Spinal cord (tissue), 10 donors: ENCODE results near the gene PIK3CB. TPM values are rescaled to one million over a fixed set of nuclear protein-coding genes. Genes with fewer than 3 reads are reported as not detected.

ENCODE experiments used
- DNase-seq, 6 donors: peaks; one replicate each; pipeline versions ENCODE4 v3.0.0 to v3.0.0-alpha.2; 2013 to 2015; ENCODE audit warnings: low spot score in 6 of 6, low read depth in 4 of 6
- H3K27ac ChIP-seq: one replicate; pipeline ENCODE4 v1.5.1; 2013; ENCODE audit warnings: low read depth, low read length, control low read depth
- H3K27me3 ChIP-seq: one replicate; pipeline ENCODE4 v1.6.1; 2013; ENCODE audit warnings: low read length; ENCODE audit not compliant: control insufficient read depth, insufficient read depth
- H3K36me3 ChIP-seq: one replicate; pipeline ENCODE4 v1.6.1; 2013; ENCODE audit warnings: low read length; ENCODE audit not compliant: control insufficient read depth, insufficient read depth
- H3K4me1 ChIP-seq: one replicate; pipeline ENCODE4 v1.6.1; 2013; ENCODE audit warnings: low read length; ENCODE audit not compliant: control insufficient read depth, insufficient read depth
- H3K4me3 ChIP-seq: one replicate; pipeline ENCODE4 v1.5.1; 2013; ENCODE audit warnings: low read depth, low read length, control low read depth
- H3K9me3 ChIP-seq: one replicate; pipeline ENCODE4 v1.6.1; 2013; ENCODE audit warnings: low read length; ENCODE audit not compliant: control insufficient read depth, insufficient read depth
- WGBS: methylation state at CpG from one replicate; pipeline ENCODE4 v1.1.5; 2013; ENCODE audit warnings: missing lambda C conversion rate; ENCODE audit not compliant: insufficient coverage; 5-methylcytosine and 5-hydroxymethylcytosine counted together
- polyA plus RNA-seq, 2 donors: library from polyadenylated mRNA; unstranded; fragments of 120-200 nt; gene quantifications; one replicate each; pipeline ENCODE4 v1.2.1, GENCODE V29; 2013; ENCODE audit not compliant: insufficient read length in 2 of 2
- total RNA-seq, 2 donors: library from RNA; depleted of rRNA in 1 of 2; stranded (reverse); fragments of 120-200 nt in 1 of 2; fragments of >200 nt in 1 of 2; gene quantifications; one replicate each; pipeline versions ENCODE4 v1.2.3 to v1.2.4, GENCODE V29; 2013 to 2014
- donor health status: healthy.

Gene PIK3CB
- total and polyA plus RNA-seq, 4 donors: 23.5 to 76.6 (median 47.8) TPM

DNA sequence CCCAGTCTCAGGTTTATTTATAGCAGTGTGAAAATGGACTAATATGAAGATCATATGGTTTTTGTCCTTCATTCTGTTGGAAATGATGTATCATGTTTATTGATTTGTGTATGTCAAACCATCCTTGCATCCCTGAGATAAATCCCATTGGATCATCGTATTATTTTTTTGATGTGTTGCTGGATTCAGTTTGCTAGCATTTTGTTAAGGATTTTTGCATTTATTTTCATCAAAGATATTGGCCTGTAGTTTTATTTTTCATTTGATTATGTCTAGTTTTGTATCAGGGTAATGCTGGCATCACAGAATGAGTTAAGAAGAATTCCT, 191.8 kb downstream of the PIK3CB start:
- Histone ChIP-seq H3K4me3 (no peak overlapping the region), H3K27ac (no peak overlapping the region), H3K9me3 (peaks cover 8% of the 10 kb centered on the region), H3K27me3 (no peaks in the 10 kb centered on the region), H3K4me1 (no peaks in the 10 kb centered on the region), H3K36me3 (no peaks in the 10 kb centered on the region)
- no CpG with 5 or more reads among the region's 1 CpG for WGBS
- DNase-seq: no peak

DNA sequence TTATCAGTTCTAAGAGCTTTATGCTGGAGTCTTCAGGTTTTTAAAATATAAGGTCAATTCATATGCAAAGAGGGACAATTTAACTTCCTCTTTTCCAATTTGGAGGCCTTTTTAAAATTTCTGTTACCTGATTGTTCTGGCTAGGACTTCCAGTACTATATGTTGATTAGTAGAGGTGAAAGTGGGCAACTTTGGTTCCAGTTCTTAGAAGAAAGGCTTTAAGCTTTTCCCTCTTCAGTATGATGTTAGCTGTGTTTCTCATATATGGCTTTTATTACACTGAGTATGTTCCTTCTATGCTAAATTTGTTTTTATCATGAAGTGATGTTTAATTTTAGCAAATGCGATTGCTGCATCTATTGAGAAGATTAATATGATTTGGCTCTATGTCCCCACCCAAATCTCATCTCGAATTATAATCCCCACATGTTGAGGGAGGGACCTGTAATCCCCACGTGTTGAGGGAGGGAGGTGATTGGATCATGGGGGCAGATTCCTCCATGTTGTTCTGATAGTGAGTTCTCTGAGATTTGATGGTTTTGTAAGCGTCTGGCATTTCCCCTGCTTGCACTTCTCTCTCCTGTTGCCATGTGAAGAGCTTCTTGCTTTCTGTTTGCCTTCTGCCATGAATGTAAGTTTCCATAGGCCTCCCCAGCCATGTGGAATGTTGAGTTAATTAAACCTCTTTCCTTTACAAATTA, 192.4 kb downstream of the PIK3CB start:
- H3K9me3 ChIP-seq: peaks cover 8% of the 10 kb centered on the region
- H3K4me3 ChIP-seq: no peak overlapping the region

DNA sequence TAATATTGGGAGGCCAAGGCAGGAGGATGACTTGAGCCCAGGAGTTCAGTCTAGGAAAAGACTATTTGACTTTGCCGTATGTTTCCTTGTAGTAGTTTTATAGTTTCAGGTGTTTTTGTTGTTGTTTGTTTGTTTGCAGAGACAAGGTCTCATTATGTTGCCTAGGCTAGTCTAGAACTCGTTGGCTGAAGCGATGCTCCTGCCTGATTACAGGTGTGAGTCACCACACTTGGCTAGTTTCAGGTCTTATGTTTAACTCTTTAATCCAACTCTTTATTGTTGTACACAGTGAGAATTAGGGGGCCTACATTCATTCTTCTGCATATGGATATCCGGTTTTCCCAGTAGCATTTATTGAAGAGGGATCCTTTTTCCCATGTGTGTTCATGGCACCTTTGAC, 194.2 kb downstream of the PIK3CB start:
- H3K4me3 ChIP-seq: no peak overlapping the region
- peaks cover 2% of the 10 kb centered on the region for H3K9me3 ChIP-seq
- no peak for DNase-seq
- H3K27ac ChIP-seq: no peak overlapping the region
- H3K27me3 ChIP-seq: no peaks in the 10 kb centered on the region
- no CpG with 5 or more reads among the region's 4 CpGs for WGBS
- no peaks in the 10 kb centered on the region for H3K36me3 ChIP-seq
- H3K4me1 ChIP-seq: no peaks in the 10 kb centered on the region

More for the DNA sequence above, 192.4 kb downstream of the PIK3CB start:
- no CpG with 5 or more reads among the region's 4 CpGs for WGBS
- Histone ChIP-seq H3K4me1 (no peaks in the 10 kb centered on the region), H3K27ac (no peak overlapping the region), H3K36me3 (no peaks in the 10 kb centered on the region), H3K27me3 (no peaks in the 10 kb centered on the region)
- DNase-seq: no peak

DNA sequence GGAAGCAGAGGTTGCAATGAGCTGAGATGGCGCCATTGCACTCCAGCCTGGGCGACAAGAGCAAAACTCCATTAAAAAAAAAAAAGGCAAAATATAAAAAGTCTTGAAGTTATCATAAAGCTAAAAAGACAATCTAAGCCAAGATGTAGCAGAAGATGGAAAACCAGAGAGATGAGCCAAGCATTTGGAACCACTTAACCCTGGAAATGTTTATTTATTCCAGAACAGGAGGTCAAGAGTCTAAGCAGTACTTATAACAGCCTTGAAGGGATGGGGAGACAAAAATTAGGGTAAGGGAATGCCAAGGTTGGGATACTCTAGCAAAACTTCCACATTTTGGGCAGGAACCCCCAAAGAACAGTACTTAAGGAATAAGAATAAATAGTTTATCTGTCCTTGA, 196.1 kb downstream of the PIK3CB start:
- no peak overlapping the region for H3K4me3 ChIP-seq
- WGBS: no CpG with 5 or more reads among the region's 2 CpGs

DNA sequence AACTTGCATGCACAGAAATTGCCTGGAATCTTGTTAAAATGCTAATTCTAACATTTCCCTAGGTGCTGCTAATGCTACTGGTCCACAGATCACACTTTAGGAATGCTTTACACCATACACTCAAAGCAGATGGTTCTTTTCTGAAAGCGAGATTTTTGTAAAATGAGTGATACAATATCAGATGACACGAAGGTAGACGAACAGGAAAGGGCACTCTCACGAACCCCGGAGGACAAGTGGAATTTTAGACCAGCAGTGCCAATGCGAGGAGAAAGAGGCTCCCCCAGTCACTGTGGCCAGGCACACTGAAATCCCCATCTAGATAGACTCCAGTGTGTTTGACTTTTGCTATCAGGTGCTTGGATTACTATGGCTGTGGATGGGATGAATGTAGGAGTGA, 205.2 kb downstream of the PIK3CB start:
- 75% methylated on average over 5 of the region's 6 CpGs for WGBS
- H3K27me3 ChIP-seq: no peaks in the 10 kb centered on the region
- H3K9me3 ChIP-seq: no peaks in the 10 kb centered on the region
- no peak overlapping the region for H3K4me3 ChIP-seq
- H3K36me3 ChIP-seq: peaks cover 10% of the 10 kb centered on the region
- no peak overlapping the region for H3K27ac ChIP-seq
- DNase-seq: no peak
- no peaks in the 10 kb centered on the region for H3K4me1 ChIP-seq

More for the DNA sequence above, 196.1 kb downstream of the PIK3CB start:
- no peak for DNase-seq
- Histone ChIP-seq H3K36me3 (peaks cover 3% of the 10 kb centered on the region), H3K27ac (no peak overlapping the region), H3K9me3 (peaks cover 2% of the 10 kb centered on the region), H3K4me1 (no peaks in the 10 kb centered on the region), H3K27me3 (no peaks in the 10 kb centered on the region)

DNA sequence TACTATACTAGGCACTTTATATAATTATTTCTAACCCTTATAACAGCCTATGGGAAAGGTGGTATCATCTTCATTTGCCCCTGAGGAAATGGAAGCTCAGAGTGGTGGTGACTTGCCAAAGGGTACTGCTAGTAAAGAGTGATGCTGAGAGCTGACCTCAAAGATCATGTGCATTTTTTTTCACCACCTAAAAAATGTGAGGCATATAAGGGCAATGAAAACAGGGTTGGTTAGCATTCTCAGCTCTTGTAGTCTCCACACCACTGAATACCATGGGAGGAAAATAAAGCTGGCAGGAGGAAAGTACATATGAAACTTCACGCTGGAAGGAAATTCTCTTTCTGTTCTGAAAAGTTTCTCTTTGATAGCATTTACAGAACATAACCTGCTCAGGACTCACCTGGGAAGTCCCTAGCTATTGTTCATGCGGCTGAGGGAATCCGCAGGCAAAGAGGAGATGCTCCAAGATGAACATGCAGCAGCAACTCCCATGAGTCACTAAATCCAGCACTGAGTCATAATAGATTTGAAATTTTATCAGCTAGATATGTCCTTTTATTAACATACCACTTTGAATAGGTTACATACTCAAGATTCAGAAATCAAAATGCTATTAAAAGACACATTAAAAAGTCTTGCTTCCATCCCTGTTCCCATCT, 208.9 kb downstream of the PIK3CB start:
- no peak overlapping the region for H3K4me3 ChIP-seq
- no peak overlapping the region for H3K27ac ChIP-seq
- no peak for DNase-seq
- H3K9me3 ChIP-seq: no peaks in the 10 kb centered on the region
- H3K4me1 ChIP-seq: no peaks in the 10 kb centered on the region
- no peaks in the 10 kb centered on the region for H3K27me3 ChIP-seq
- H3K36me3 ChIP-seq: peaks cover 3% of the 10 kb centered on the region
- WGBS: no CpG with 5 or more reads among the region's 3 CpGs

DNA sequence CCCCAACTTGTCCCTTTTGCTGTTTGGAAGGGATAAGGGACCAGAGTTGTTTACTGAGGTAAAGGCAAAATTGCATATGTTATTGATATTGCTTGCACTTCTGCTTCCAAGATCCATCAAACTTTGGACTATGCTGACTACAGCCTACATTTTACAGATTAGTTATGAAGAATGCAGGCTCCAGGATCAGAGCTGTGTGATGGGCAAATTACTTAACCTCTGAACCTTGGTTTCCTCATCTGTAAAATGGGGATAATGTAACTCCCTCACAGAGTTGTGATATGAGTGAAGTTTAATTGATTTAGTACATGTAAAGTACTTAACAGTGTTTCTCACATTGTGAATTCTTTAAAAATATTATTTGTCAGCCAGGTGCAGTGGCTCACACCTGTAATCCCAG, 210.2 kb downstream of the PIK3CB start:
- no peaks in the 10 kb centered on the region for H3K36me3 ChIP-seq
- no peaks in the 10 kb centered on the region for H3K9me3 ChIP-seq
- H3K27me3 ChIP-seq: no peaks in the 10 kb centered on the region
- no peak overlapping the region for H3K27ac ChIP-seq
- no peaks in the 10 kb centered on the region for H3K4me1 ChIP-seq
- no peak overlapping the region for H3K4me3 ChIP-seq
- no peak for DNase-seq

DNA sequence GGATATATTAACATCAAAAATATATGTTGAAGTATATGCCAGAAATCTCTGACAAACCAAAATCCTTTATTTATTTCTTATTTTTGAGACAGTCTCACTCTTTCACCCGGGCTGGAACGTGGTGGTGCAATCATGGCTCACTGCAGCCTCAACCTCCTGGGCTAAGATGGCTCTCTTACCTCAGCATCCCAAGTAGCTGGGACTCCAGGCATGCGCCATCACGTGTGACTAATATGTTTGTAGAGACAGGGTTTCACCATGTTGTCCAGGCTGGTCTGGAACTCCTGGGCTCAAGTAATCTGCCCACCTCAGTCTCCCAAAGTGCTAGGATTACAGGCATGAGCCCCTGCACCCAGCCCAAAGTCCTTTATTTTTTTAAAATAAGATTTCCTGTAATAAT, 214.3 kb downstream of the PIK3CB start:
- Histone ChIP-seq H3K27ac (no peak overlapping the region), H3K4me3 (no peak overlapping the region), H3K9me3 (no peaks in the 10 kb centered on the region), H3K36me3 (no peaks in the 10 kb centered on the region), H3K4me1 (no peaks in the 10 kb centered on the region), H3K27me3 (no peaks in the 10 kb centered on the region)
- 83% methylated on average over 2 of the region's 4 CpGs for WGBS
- DNase-seq: no peak

DNA sequence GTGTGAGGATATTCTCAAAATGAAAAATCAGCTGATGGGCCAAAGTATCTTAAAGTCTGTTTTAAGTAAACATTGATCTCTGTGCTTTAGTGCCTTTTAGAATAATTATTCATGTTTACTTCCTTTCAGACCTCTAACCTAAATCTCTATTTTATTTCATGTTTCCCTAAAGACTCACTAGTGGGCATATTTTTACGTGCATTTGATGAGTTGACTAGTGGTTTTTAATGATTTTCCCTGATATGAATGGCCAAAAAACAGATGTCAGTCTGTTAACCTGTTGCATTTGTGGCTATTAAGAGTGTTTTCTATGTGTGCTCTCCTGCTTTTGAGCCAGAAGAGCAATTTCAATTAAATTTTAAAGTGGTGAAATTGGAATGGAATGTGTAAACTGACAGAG, 219.3 kb downstream of the PIK3CB start:
- H3K4me3 ChIP-seq: no peak overlapping the region
- no peak overlapping the region for H3K27ac ChIP-seq
- no peaks in the 10 kb centered on the region for H3K4me1 ChIP-seq
- no peaks in the 10 kb centered on the region for H3K9me3 ChIP-seq
- no peak for DNase-seq
- no peaks in the 10 kb centered on the region for H3K36me3 ChIP-seq
- no CpG with 5 or more reads among the region's 1 CpG for WGBS
- H3K27me3 ChIP-seq: no peaks in the 10 kb centered on the region

DNA sequence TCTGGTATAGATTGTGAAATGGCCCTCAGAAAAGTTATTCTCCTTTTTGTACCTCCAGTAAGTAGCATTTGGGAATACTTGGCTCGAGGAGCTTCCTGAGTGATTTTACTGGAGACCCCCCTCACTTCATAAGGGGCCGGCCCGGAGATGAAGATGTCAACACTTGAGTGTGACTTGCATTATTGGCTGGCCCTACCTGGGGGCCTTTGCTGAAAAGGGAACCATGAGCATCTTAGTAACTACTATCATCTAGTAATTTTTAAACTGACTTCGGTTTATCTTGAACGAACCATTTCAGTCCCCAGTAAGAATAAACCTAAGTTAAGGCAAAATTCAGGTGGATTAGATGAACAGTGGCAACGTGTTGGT, 224.8 kb downstream of the PIK3CB start:
- DNase-seq: no peak
- H3K27ac ChIP-seq: no peak overlapping the region
- no peaks in the 10 kb centered on the region for H3K9me3 ChIP-seq
- no peaks in the 10 kb centered on the region for H3K36me3 ChIP-seq
- H3K27me3 ChIP-seq: no peaks in the 10 kb centered on the region
- 70% methylated on average over 1 of the region's 6 CpGs for WGBS
- peak overlapping the region; percentile 66 for H3K4me3 ChIP-seq
- peaks cover 14% of the 10 kb centered on the region for H3K4me1 ChIP-seq
